ENCODE data around the gene PRMT1. TPM values are rescaled to one million over a fixed set of nuclear protein-coding genes. Genes with fewer than 3 reads are reported as not detected.
A peak's percentile ranks its signal among the peaks of the same experiment; 100 is the strongest.

PRMT1 gene
- polyA plus RNA-seq, 3 donors from 2014 or later = 125 to 204 (median 188) TPM

DNA sequence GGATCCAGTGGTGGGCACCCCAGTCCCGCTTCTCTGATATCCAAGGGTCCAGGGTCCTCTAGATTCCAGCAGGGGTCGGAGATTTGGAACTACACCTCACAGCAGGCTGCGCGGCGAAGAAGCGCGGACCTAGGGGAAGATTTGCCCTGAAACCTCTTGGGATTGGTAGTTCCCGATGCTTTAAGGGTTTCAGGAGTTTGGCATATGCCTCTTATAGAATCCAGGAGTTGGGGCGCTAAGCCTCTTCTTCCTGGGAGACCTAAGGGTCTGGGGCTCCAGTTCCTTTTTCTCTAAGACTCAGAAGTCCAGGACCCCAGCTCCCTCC, 11.0 kb upstream of the PRMT1 start:
- H3K9me3 Mint-ChIP-seq = no peaks in the 10 kb centered on the region
- H3K27me3 Mint-ChIP-seq (ENCODE audit: low read depth in 3 of 3) = peaks cover 7 to 12% (median 11%) of the 10 kb centered on the region in 3 donors
- peaks cover 44 to 45% of the 10 kb centered on the region in 2 donors for H3K4me1 Mint-ChIP-seq
- H3K27ac Mint-ChIP-seq = peak overlapping the region; percentile 93 to 99 (median 96)
- H3K36me3 Mint-ChIP-seq = peaks cover 0 to 5% (median 3%) of the 10 kb centered on the region in 3 donors
- peak overlapping the region; percentile 96 to 99 (median 97) for H3K4me3 Mint-ChIP-seq
- DNase-seq = no peak

DNA sequence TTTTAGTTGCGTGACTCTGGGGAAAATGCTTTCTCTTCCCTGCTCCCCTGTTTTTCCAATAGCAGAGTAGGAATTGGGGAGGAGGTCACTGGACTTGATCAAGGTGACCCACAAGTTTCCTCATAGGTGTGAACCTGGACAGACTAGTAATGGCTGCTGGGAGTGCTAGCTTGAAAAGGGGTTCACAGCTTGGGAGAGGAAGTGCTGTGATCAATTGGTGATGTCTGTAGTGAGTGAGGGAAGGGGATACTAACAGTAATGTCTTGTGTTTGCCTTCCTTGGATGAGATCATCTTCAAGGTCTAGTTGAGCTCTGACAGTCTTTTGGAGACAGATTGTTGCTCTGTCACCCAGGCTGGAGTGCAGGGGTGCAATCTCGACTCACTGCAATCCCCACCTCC, 9.6 kb upstream of the PRMT1 start:
- Mint-ChIP-seq H3K27me3 (ENCODE audit: low read depth in 3 of 3) (peaks cover 7 to 15% (median 11%) of the 10 kb centered on the region in 3 donors), H3K36me3 (peaks cover 0 to 5% (median 3%) of the 10 kb centered on the region in 3 donors), H3K4me3 (peak overlapping the region; percentile 96 to 99 (median 97)), H3K27ac (peak overlapping the region in 5 of 6 donors; percentile 25 to 93 (median 61)), H3K4me1 (peaks cover 49 to 51% of the 10 kb centered on the region in 2 donors), H3K9me3 (no peaks in the 10 kb centered on the region)
- no peak for DNase-seq

DNA sequence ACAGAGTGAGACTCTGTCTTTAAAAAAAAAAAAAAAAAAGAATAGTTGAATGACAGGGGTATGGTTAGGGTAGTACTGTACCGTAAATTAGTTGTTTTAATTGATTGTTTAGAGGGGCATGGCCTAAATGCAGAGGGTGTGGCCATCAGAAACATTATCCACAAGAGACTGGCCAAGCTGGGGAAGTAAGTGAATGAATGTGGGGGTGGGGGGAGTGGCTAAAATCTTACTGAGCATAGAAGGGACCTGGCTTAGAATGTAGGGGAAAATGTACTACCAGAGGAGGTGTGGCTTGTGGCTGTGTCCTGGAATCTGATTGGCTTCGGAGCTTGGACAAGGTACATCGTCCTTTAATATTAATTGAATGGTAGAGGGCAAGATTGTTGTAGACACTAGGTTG, 7.6 kb upstream of the PRMT1 start:
- peaks cover 0 to 5% (median 3%) of the 10 kb centered on the region in 3 donors for H3K36me3 Mint-ChIP-seq
- peaks cover 5 to 13% (median 5%) of the 10 kb centered on the region in 3 donors for H3K27me3 Mint-ChIP-seq (ENCODE audit: low read depth in 3 of 3)
- no peak for DNase-seq
- no peak overlapping the region for H3K27ac Mint-ChIP-seq
- H3K4me1 Mint-ChIP-seq = peaks cover 30 to 37% of the 10 kb centered on the region in 2 donors
- H3K9me3 Mint-ChIP-seq = no peaks in the 10 kb centered on the region
- H3K4me3 Mint-ChIP-seq = no peak overlapping the region

DNA sequence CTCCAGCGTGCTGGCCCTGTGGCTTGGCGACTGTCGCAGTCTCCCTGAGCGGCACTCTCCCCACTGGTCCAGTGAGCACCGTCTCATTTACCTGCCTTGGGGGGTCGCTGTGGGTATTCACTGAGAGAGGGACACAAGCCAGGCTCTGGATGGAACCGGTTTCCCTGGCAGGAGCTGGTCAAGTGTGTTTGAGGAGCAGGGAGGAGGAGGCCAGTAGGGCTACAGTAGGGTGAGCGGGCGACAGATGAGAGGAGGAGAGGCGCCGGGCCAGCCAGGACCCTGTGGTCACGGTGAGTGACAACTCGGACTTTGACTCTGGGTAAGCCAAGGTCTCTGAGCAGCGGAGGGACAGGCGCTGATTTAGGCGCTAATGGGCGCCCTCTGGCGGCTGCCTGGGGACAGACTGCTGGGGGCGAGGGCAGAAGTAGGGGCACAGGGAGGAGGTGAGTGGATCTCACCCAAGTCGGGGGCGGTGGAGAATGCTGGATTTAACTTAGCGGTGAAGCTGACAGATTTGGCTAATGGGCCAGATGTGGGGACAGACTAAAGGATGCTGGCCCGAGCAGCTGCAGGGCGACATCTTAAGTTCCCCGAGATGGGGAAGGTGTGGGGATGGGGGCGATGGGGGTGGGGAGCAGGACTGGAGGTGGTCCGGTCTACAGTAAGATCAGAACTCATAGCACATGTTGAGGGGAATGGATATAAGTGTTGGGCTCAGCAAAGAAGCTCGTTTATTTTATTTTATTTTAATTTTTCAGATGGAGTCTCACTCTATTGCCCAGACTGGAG, 4.7 kb upstream of the PRMT1 start:
- Mint-ChIP-seq H3K4me1 (peaks cover 20 to 22% of the 10 kb centered on the region in 2 donors), H3K27me3 (ENCODE audit: low read depth in 3 of 3) (peaks cover 8 to 14% (median 11%) of the 10 kb centered on the region in 3 donors), H3K9me3 (no peaks in the 10 kb centered on the region), H3K4me3 (no peak overlapping the region), H3K27ac (peak overlapping the region in 2 of 6 donors; percentile 49 to 61), H3K36me3 (peaks cover 0 to 5% (median 3%) of the 10 kb centered on the region in 3 donors)
- DNase-seq = peak; percentile 69 to 74 (median 69)

DNA sequence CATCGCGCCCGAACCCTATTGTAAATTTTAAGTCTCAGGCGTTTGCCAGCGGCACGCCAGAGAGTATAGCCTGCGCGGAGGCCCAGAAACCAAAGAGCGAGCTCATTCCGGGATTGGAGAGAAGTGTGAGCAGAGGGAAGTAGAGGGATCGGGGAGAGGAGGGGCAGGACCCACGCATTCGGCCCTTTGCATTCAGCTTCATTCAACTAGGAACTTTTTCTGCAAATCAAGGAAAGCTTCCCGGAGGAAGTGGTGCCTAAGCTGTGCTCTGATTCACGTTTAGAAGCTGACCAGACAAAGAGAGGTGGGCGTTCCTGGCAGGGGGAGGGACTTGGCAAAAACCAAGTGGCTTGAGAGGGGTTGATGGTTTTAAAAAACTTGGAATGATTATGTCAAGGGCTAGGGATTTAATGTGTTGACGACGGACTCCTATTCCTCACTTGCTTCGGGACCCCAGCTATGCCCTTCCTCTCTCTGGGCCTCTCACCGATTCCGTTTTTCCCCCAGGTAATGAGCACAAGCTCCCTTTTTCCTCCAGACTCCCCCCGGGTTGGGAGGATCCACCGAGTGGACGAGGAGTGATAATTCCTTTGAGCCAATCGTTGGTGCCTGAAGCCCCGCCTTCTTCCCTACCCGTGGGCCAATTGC, 811 bp upstream of the PRMT1 start:
- Mint-ChIP-seq H3K27ac (peak overlapping the region; percentile 95 to 100 (median 98)), H3K9me3 (no peaks in the 10 kb centered on the region), H3K36me3 (no peaks in the 10 kb centered on the region), H3K4me3 (peak overlapping the region; percentile 90 to 99 (median 97)), H3K4me1 (peaks cover 32 to 33% of the 10 kb centered on the region in 2 donors), H3K27me3 (ENCODE audit: low read depth in 3 of 3) (peaks cover 11 to 14% (median 14%) of the 10 kb centered on the region in 3 donors)
- no peak for DNase-seq

DNA sequence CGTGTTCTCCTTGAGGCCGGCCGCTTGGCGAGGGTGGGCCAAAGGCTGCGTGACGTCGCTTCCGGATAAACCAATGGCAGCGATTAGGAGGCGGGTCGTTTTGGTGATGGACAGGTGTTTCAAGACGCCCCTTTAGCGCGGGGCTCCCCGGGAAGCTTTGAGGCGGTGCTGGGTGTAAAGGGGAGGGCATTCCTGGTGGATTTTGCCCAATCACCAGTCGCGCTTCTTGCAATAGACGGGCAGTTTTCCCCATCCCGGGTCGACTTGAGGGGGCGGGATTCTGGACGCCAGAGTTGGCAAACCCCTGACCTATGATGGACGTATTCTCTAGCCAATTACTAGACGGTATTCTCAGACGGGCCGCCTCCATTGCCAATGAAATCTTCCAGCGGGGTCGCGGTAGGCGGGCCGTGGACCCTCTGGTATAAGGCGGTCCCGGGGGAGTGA, 264 bp upstream of the PRMT1 start:
- H3K36me3 Mint-ChIP-seq = no peaks in the 10 kb centered on the region
- H3K27ac Mint-ChIP-seq = peak overlapping the region; percentile 95 to 100 (median 98)
- peaks cover 32 to 33% of the 10 kb centered on the region in 2 donors for H3K4me1 Mint-ChIP-seq
- peak overlapping the region; percentile 90 to 99 (median 97) for H3K4me3 Mint-ChIP-seq
- H3K27me3 Mint-ChIP-seq (ENCODE audit: low read depth in 3 of 3) = peaks cover 11 to 14% (median 13%) of the 10 kb centered on the region in 3 donors
- H3K9me3 Mint-ChIP-seq = no peaks in the 10 kb centered on the region
- peak; percentile 99 for DNase-seq

DNA sequence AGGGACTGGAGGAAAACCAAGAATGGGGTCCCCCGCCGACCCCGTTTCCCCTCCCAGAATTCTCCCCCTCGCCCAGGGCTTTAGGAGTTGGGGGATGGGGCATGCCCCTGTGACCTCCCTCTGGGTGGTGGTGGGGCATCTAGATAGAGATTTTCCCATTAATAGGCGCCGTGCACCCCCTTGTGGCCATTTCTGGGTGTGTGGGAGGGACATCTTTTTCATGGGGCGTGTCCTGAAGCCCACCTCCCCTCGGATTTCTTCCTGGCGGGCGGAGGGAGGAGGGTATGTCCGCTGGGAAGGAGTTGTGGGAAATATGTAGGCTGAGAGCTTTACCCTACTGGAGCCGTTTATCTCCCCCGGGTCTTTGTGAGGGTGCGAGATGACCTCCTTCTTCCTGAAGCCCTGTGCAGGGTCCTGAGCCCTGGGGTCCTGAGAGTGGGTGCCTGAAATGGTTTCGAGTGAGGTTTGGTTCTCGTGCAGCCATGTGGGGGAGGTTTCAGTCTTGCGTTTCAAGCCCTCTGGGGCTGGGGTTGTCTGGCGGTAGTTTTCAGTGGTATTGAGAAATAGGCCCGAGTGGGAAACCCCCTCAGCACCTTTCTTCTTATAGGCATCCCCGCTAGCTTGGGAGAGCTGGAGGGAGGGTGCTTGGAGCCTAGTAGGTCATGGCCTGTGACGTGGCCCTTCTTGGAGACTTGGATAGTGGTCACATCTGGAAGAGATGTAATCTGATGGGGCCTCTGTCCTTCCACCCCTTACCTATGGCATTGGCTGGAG, 1.0 kb downstream of the PRMT1 start:
- Mint-ChIP-seq H3K27me3 (ENCODE audit: low read depth in 3 of 3) (peaks cover 11 to 14% (median 11%) of the 10 kb centered on the region in 3 donors), H3K9me3 (no peaks in the 10 kb centered on the region), H3K4me3 (peak overlapping the region; percentile 80 to 87 (median 84)), H3K36me3 (peaks cover 0 to 6% (median 3%) of the 10 kb centered on the region in 3 donors), H3K27ac (peak overlapping the region; percentile 89 to 97 (median 93)), H3K4me1 (peaks cover 26 to 28% of the 10 kb centered on the region in 2 donors)
- DNase-seq = peak; percentile 71 to 75 (median 73)

DNA sequence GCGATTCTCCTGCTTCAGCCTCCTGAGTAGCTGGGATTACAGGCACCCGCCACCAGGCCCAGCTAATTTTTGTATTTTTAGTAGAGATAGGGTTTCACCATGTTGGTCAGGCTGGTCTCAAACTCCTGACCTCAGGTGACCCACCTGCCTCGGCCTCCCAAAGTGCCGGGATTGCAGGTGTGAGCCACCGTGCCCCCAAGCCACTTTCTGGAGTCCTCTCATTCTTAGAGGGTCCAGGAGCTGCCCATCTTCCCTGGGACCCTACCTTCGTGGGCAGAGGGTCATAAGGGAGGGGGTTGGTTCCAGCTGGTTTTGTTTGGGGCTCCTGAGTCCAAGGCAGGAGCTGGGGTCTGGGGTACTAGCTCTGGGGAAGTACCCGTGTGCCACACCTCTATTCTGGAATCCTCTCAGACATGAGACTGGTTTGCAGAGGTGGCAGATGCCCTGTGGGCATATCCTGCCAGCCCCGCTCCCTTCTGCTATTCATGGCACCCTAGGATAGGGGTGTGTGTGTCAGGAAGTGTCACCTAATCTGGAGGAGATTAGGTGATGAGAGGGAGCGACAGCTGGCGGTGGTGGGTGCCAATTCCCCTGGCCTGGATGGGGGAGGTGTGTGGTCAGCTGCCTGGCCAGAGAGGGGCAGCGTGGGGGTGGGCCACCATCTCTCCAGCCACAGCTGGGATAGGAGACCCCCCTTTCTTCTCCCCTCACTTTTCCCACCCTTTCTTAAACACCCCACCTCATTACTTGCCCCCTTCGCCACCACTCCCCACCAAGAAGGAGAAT, 2.1 kb downstream of the PRMT1 start:
- Mint-ChIP-seq H3K36me3 (peaks cover 0 to 6% (median 3%) of the 10 kb centered on the region in 3 donors), H3K4me3 (peak overlapping the region in 1 of 5 donors; percentile 87), H3K27ac (peak overlapping the region in 5 of 6 donors; percentile 45 to 95 (median 75)), H3K27me3 (ENCODE audit: low read depth in 3 of 3) (peaks cover 8 to 13% (median 11%) of the 10 kb centered on the region in 3 donors), H3K4me1 (peaks cover 26 to 28% of the 10 kb centered on the region in 2 donors), H3K9me3 (no peaks in the 10 kb centered on the region)
- DNase-seq = no peak

- no peak for DNase-seq
- Mint-ChIP-seq H3K27ac (peak overlapping the region; percentile 34 to 81 (median 59)), H3K4me3 (peak overlapping the region in 1 of 5 donors; percentile 33), H3K9me3 (no peaks in the 10 kb centered on the region), H3K36me3 (peaks cover 0 to 6% (median 3%) of the 10 kb centered on the region in 3 donors), H3K27me3 (ENCODE audit: low read depth in 3 of 3) (peaks cover 8 to 13% (median 11%) of the 10 kb centered on the region in 3 donors), H3K4me1 (peaks cover 26 to 28% of the 10 kb centered on the region in 2 donors)
These were observed 2.8 kb downstream of the PRMT1 start for GRCh38 chr19:49679771-49680413.

GRCh38 chr19:49680421-49681351, 3.6 kb downstream of the PRMT1 start:
- peaks cover 8 to 13% (median 11%) of the 10 kb centered on the region in 3 donors for H3K27me3 Mint-ChIP-seq (ENCODE audit: low read depth in 3 of 3)
- peaks cover 25 to 26% of the 10 kb centered on the region in 2 donors for H3K4me1 Mint-ChIP-seq
- DNase-seq = peak; percentile 89 to 90 (median 89)
- peaks cover 0 to 8% (median 6%) of the 10 kb centered on the region in 3 donors for H3K36me3 Mint-ChIP-seq
- H3K9me3 Mint-ChIP-seq = no peaks in the 10 kb centered on the region
- peak overlapping the region in 4 of 6 donors; percentile 55 to 81 (median 59) for H3K27ac Mint-ChIP-seq
- peak overlapping the region in 1 of 5 donors; percentile 47 for H3K4me3 Mint-ChIP-seq

DNA sequence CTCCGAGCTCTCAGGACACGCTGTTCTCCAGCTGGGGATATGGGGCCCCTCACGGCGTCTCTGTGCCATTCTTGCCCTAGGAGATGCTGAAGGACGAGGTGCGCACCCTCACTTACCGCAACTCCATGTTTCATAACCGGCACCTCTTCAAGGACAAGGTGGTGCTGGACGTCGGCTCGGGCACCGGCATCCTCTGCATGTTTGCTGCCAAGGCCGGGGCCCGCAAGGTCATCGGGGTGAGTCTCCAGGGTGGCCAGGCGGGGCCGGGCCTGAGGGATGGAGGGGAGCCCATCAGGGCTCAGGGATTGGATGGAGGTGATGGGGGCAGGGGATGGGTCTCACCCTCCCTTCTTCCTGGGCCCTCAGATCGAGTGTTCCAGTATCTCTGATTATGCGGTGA, 4.8 kb downstream of the PRMT1 start:
- H3K36me3 Mint-ChIP-seq = peaks cover 0 to 10% (median 6%) of the 10 kb centered on the region in 3 donors
- H3K9me3 Mint-ChIP-seq = no peaks in the 10 kb centered on the region
- peaks cover 15 to 17% of the 10 kb centered on the region in 2 donors for H3K4me1 Mint-ChIP-seq
- no peak overlapping the region for H3K27ac Mint-ChIP-seq
- H3K27me3 Mint-ChIP-seq (ENCODE audit: low read depth in 3 of 3) = peaks cover 5 to 6% (median 6%) of the 10 kb centered on the region in 3 donors
- no peak overlapping the region for H3K4me3 Mint-ChIP-seq
- DNase-seq = no peak

Data from immature natural killer cell (primary cell).